ENCODE results near the gene ID2. TPM values are rescaled to one million over a fixed set of nuclear protein-coding genes. Genes with fewer than 3 reads are reported as not detected.

Gene ID2
- total RNA-seq, 1 experiment from 2014 or later, result 21.8 TPM

DNA sequence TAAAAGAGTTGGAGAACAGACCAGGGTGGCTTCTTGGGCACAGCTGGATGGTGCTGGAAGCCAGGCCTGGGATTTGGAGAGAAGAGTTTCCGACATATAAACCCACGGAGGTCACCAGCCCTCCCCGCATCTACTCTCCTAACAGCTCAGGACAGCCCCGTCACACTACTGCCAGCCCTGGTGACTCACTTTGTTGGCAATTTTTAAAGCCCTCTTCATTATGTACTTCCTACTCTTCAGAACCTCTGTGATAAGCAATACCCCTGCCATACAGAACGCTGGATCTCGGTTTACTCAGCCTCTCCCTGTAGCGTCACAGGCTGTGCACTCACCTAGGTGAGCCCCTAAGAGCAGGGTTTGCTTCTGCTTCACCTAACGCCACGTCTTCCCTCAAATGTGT, 48.1 kb downstream of the ID2 start:
- no peak for DNase-seq (ENCODE audit: low read depth)

DNA sequence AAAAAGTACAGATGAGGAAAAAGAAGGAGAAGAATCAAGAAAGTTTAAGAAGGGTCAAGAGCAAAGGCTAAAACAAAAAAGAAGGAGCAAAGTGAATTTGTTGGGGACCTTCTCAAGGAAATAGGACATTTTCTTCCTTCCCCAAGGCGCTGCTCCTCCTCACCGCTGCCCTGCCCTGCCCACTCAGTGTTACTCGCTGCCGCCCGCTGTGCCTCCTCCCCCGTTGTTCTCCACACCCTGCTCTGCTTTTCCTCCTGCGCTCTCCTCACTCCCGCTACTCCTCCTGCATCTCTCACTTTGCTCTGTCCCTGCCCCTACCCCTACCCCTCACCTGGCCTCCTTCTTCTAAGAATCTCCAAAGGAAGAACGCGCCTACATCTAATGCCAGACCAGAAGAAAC, 50.7 kb downstream of the ID2 start:
- DNase-seq (ENCODE audit: low read depth), result no peak

Other genes with a start within 250 kb of the ID2 start
- 27.0 and 27.7 TPM in 2 replicates for gene KIDINS220, start 155.6 kb downstream of the ID2 start, total RNA-seq (2014; rRNA removed; shearing (Covaris generic))

Data from HT1080 (cell line).